Measurements from ENCODE around the gene CYP27A1. TPM values are rescaled to one million over a fixed set of nuclear protein-coding genes. Genes with fewer than 3 reads are reported as not detected.

CYP27A1 gene
- total and polyA plus RNA-seq, 4 donors, result 112 to 354 (median 305) TPM

DNA sequence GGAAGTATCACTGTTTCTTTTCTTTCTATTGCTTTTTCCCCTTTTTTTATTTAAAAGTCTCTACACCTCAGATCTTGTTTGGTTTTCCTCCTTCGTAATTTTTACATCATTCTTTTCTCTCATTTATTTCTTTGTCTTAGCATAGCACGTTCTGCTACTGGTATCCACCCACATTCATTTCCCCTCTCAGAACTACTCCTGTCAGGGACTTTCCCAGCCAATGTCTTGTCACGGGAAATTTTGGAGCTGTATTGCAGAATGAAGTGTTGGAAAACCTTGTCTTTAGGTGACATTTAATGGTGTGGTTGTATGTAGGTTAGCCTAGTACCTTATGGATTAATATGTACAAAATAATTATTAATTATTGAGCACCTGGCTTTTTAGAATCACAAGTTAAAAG lies 37.3 kb upstream of the CYP27A1 start:
- no peaks in the 10 kb centered on the region for H3K9me3 ChIP-seq (ENCODE audit: control insufficient read depth in 4 of 4, low read length in 3 of 4)
- WGBS, result 80% methylated on average over 3 of the region's 3 CpGs
- H3K36me3 ChIP-seq (ENCODE audit: control insufficient read depth in 4 of 4, insufficient read depth in 3 of 4, low read depth in 1 of 4, low read length in 3 of 4), result peaks cover 2 to 32% (median 19%) of the 10 kb centered on the region in 4 donors
- TF ChIP-seq, protein P1, sequence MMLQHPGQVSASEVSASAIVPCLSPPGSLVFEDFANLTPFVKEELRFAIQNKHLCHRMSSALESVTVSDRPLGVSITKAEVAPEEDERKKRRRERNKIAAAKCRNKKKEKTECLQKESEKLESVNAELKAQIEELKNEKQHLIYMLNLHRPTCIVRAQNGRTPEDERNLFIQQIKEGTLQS (IDR thresholded peaks at IDR 0.05), result no peak
- TF ChIP-seq JUND (IDR thresholded peaks at IDR 0.05) (no peak), TAF1 (conservative IDR thresholded peaks at IDR 0.05) (no peak), YY1 (IDR thresholded peaks at IDR 0.05) (no peak), FOXA1 (IDR thresholded peaks at IDR 0.05) (no peak), SP1 (IDR thresholded peaks at IDR 0.05) (no peak), RAD21 (IDR thresholded peaks at IDR 0.05) (no peak), NR2F2 (IDR thresholded peaks at IDR 0.05) (no peak), FOXA2 (IDR thresholded peaks at IDR 0.05) (no peak)
- TF ChIP-seq, protein P2, sequence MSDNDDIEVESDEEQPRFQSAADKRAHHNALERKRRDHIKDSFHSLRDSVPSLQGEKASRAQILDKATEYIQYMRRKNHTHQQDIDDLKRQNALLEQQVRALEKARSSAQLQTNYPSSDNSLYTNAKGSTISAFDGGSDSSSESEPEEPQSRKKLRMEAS (IDR thresholded peaks at IDR 0.05), result no peak
- TF ChIP-seq, protein P3, sequence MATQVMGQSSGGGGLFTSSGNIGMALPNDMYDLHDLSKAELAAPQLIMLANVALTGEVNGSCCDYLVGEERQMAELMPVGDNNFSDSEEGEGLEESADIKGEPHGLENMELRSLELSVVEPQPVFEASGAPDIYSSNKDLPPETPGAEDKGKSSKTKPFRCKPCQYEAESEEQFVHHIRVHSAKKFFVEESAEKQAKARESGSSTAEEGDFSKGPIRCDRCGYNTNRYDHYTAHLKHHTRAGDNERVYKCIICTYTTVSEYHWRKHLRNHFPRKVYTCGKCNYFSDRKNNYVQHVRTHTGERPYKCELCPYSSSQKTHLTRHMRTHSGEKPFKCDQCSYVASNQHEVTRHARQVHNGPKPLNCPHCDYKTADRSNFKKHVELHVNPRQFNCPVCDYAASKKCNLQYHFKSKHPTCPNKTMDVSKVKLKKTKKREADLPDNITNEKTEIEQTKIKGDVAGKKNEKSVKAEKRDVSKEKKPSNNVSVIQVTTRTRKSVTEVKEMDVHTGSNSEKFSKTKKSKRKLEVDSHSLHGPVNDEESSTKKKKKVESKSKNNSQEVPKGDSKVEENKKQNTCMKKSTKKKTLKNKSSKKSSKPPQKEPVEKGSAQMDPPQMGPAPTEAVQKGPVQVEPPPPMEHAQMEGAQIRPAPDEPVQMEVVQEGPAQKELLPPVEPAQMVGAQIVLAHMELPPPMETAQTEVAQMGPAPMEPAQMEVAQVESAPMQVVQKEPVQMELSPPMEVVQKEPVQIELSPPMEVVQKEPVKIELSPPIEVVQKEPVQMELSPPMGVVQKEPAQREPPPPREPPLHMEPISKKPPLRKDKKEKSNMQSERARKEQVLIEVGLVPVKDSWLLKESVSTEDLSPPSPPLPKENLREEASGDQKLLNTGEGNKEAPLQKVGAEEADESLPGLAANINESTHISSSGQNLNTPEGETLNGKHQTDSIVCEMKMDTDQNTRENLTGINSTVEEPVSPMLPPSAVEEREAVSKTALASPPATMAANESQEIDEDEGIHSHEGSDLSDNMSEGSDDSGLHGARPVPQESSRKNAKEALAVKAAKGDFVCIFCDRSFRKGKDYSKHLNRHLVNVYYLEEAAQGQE (IDR thresholded peaks at IDR 0.05), result no peak
- H3K27me3 ChIP-seq (ENCODE audit: control insufficient read depth in 4 of 4, insufficient read depth in 4 of 4, low read length in 3 of 4), result no peaks in the 10 kb centered on the region
- no peak overlapping the region for H3K4me3 ChIP-seq (ENCODE audit: low read depth in 1 of 3, low read length in 3 of 3)
- H3K27ac ChIP-seq (ENCODE audit: low read depth in 1 of 2, low read length in 2 of 2), result no peak overlapping the region
- H3K4me1 ChIP-seq (ENCODE audit: control insufficient read depth in 4 of 4, insufficient read depth in 4 of 4, low read length in 3 of 4), result no peaks in the 10 kb centered on the region
- DNase-seq (ENCODE audit: low spot score), result no peak
- H3K9ac ChIP-seq (ENCODE audit: low read depth in 1 of 2, low read length in 2 of 2), result no peak overlapping the region

DNA sequence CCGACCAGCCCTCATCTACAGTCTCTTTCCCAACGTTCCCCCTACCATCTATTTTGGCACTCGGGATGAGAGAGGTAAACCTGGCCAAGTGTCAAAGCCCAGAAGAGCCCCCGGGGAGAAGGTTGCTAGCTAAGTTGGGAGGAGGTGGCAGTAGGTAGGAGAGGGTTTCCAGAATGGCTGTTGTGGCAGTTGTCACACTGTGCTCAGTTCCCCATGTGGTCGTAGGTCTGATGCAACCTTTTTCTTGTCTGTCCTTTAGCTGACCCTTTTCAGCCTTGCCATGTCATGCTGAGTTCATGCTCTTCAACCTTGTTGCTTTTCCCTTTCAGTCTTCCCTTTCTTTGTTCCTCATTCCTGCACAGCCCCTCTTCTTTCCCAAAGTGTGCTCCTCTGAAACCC lies 36.8 kb upstream of the CYP27A1 start:
- peak in 1 of 2 donors; percentile 16 for TF ChIP-seq HNF4A (conservative IDR thresholded peaks at IDR 0.05)
- TF ChIP-seq, protein P2 (IDR thresholded peaks at IDR 0.05), result peak; percentile 20
- no peak for TF ChIP-seq FOXA2 (IDR thresholded peaks at IDR 0.05)
- peak; percentile 83 to 87 for TF ChIP-seq RXRA (IDR thresholded peaks at IDR 0.05)
- TF ChIP-seq, protein P1 (IDR thresholded peaks at IDR 0.05), result no peak
- no peak for TF ChIP-seq SP1 (IDR thresholded peaks at IDR 0.05)
- Histone ChIP-seq H3K4me1 (ENCODE audit: control insufficient read depth in 4 of 4, insufficient read depth in 4 of 4, low read length in 3 of 4) (no peaks in the 10 kb centered on the region), H3K4me3 (ENCODE audit: low read depth in 1 of 3, low read length in 3 of 3) (no peak overlapping the region), H3K27me3 (ENCODE audit: control insufficient read depth in 4 of 4, insufficient read depth in 4 of 4, low read length in 3 of 4) (no peaks in the 10 kb centered on the region), H3K9me3 (ENCODE audit: control insufficient read depth in 4 of 4, low read length in 3 of 4) (no peaks in the 10 kb centered on the region), H3K27ac (ENCODE audit: low read depth in 1 of 2, low read length in 2 of 2) (no peak overlapping the region), H3K9ac (ENCODE audit: low read depth in 1 of 2, low read length in 2 of 2) (no peak overlapping the region), H3K36me3 (ENCODE audit: control insufficient read depth in 4 of 4, insufficient read depth in 3 of 4, low read depth in 1 of 4, low read length in 3 of 4) (peaks cover 2 to 37% (median 20%) of the 10 kb centered on the region in 4 donors)
- DNase-seq (ENCODE audit: low spot score), result no peak
- WGBS, result 61% methylated on average over 5 of the region's 5 CpGs
